ENCODE results near the gene ATG4D.

Gene ATG4D

GRCh38 chr19:10580979-10581631 is 37.4 kb downstream of the ATG4D start:
- peak; percentile 94 for DNase-seq (ENCODE audit: low spot score)

- no peak for DNase-seq (ENCODE audit: low spot score)
Observed at GRCh38 chr19:10582091-10582490, 38.4 kb downstream of the ATG4D start.

GRCh38 chr19:10583036-10583776 is 39.5 kb downstream of the ATG4D start:
- no peak for DNase-seq (ENCODE audit: low spot score)

DNA sequence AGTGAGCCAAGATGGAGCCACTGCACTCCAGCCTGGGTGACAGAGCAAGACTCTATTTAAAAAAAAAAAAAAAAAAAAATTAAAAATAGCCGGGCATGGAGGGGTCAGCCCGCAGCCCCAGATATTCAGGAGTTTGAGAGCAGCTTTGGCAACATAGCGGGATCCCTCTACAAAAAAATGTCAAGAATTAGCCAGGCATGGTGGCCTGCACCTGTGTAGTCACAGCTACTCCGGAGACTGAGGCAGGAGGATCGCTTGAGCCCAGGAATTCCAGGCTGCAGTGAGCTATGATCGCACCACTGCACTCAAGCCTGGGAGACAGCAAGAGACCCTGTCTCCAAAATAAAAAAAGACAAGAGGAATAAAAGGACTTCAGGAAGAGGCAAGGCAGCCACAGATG is 42.7 kb downstream of the ATG4D start:
- no peak for DNase-seq (ENCODE audit: low spot score)

- DNase-seq (ENCODE audit: low spot score) = no peak
Observed at GRCh38 chr19:10587022-10587838, 43.5 kb downstream of the ATG4D start, which contains the start of gene AP1M2. Gene AP1M2, minus strand, starts transcription at chr19:10587312. Its CDS starts 81 bp downstream, at chr19:10587231.

GRCh38 chr19:10587839-10588150 is 44.1 kb downstream of the ATG4D start:
- no peak for DNase-seq (ENCODE audit: low spot score)

- no peak for DNase-seq (ENCODE audit: low spot score)
Observed at GRCh38 chr19:10593148-10593547, 49.4 kb downstream of the ATG4D start.

GRCh38 chr19:10593820-10594637 is 50.3 kb downstream of the ATG4D start:
- DNase-seq (ENCODE audit: low spot score) = no peak

DNA sequence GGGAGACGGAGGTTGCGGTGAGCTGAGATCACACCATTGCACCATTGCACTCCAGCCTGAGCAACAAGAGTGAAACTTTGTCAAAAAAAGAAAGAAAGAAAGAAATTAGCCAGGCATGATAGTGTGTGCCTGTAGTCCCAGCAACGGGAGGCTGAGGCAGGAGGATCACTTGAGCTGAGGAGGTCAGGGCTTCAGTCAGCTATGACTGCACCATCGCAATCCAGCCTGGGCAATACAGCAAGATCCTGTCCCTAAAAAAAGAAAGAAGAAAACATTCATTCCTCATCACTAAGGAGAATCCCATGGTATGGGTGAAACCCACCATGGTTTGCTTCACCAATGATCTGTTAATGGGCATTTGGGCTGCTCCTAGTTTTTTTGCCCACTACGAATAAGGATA is 56.4 kb downstream of the ATG4D start:
- DNase-seq (ENCODE audit: low spot score) = no peak

- DNase-seq (ENCODE audit: low spot score) = no peak
Observed at GRCh38 chr19:10601999-10602329, 58.3 kb downstream of the ATG4D start.

- peak; percentile 83 for DNase-seq (ENCODE audit: low spot score)
Observed at GRCh38 chr19:10602330-10603083, 58.8 kb downstream of the ATG4D start.
